BLaER1 (cell line): ENCODE results near the gene UGT1A4.

Source experiments
- H3K27ac ChIP-seq: shearing (Covaris generic); formaldehyde crosslinking; 2 replicates; pipeline ENCODE4 v1.8.1; 2022
- H3K27me3 ChIP-seq: shearing (Covaris generic); formaldehyde crosslinking; 2 replicates; pipeline ENCODE4 v1.8.1; 2022
- H3K36me3 ChIP-seq: shearing (Covaris generic); formaldehyde crosslinking; 2 replicates; pipeline ENCODE4 v1.8.1; 2022
- H3K4me1 ChIP-seq: shearing (Covaris generic); formaldehyde crosslinking; 2 replicates; pipeline ENCODE4 v1.8.1; 2022
- H3K4me2 ChIP-seq: shearing (Covaris generic); formaldehyde crosslinking; 2 replicates; pipeline ENCODE4 v1.8.1; 2022
- H3K4me3 ChIP-seq: shearing (Covaris generic); formaldehyde crosslinking; 2 replicates; pipeline ENCODE4 v1.8.1; 2022
- H3K9ac ChIP-seq: shearing (Covaris generic); formaldehyde crosslinking; 2 replicates; pipeline ENCODE4 v1.8.1; 2022
- H3K9me3 ChIP-seq: shearing (Covaris generic); formaldehyde crosslinking; 2 replicates; pipeline ENCODE4 v1.8.1; 2022
- H4K20me1 ChIP-seq: shearing (Covaris generic); formaldehyde crosslinking; 2 replicates; pipeline ENCODE4 v1.8.1; 2022
- Cebpa-rat ChIP-seq: shearing (Covaris generic); IDR thresholded peaks from 2 replicates; pipeline ENCODE4 v1.8.1; 2022

Gene UGT1A4

GRCh38 chr2:233779722-233780121 is 61.2 kb downstream of the UGT1A4 start:
- Histone ChIP-seq H4K20me1 (no peaks in the 10 kb centered on the region), H3K36me3 (no peaks in the 10 kb centered on the region), H3K4me1 (peaks cover 3% of the 10 kb centered on the region), H3K4me2 (no peak overlapping the region), H3K9ac (no peak overlapping the region), H3K4me3 (no peak overlapping the region), H3K27me3 (no peaks in the 10 kb centered on the region), H3K9me3 (peaks cover 37% of the 10 kb centered on the region), H3K27ac (no peak overlapping the region)
- no peak for TF ChIP-seq Cebpa-rat

- H3K4me2 ChIP-seq: no peak overlapping the region
- H3K4me1 ChIP-seq: peaks cover 14% of the 10 kb centered on the region
- no peak overlapping the region for H3K4me3 ChIP-seq
- H3K27me3 ChIP-seq: no peaks in the 10 kb centered on the region
- no peak for TF ChIP-seq Cebpa-rat
- no peak overlapping the region for H3K9ac ChIP-seq
- no peak overlapping the region for H3K27ac ChIP-seq
- H3K9me3 ChIP-seq: peaks cover 35% of the 10 kb centered on the region
- no peaks in the 10 kb centered on the region for H3K36me3 ChIP-seq
- no peaks in the 10 kb centered on the region for H4K20me1 ChIP-seq
Observed at GRCh38 chr2:233780771-233781170, 62.2 kb downstream of the UGT1A4 start.

GRCh38 chr2:233789554-233789953 is 71.0 kb downstream of the UGT1A4 start:
- Histone ChIP-seq H3K27ac (no peak overlapping the region), H3K27me3 (no peaks in the 10 kb centered on the region), H3K4me3 (no peak overlapping the region), H3K4me2 (no peak overlapping the region), H4K20me1 (no peaks in the 10 kb centered on the region), H3K4me1 (peaks cover 18% of the 10 kb centered on the region), H3K9ac (no peak overlapping the region), H3K36me3 (no peaks in the 10 kb centered on the region), H3K9me3 (peaks cover 21% of the 10 kb centered on the region)
- TF ChIP-seq Cebpa-rat: no peak

GRCh38 chr2:233791151-233791882 is 72.8 kb downstream of the UGT1A4 start:
- Histone ChIP-seq H3K4me1 (0 out of 2 replicates have a peak, but pooled peaks cover 5% of the 10 kb centered on the region), H3K27me3 (no peaks in the 10 kb centered on the region), H3K4me3 (no peak overlapping the region), H3K9ac (no peak overlapping the region), H3K27ac (no peak overlapping the region), H3K36me3 (no peaks in the 10 kb centered on the region), H3K4me2 (no peak overlapping the region), H3K9me3 (peaks cover 8% of the 10 kb centered on the region), H4K20me1 (no peaks in the 10 kb centered on the region)
- no peak for TF ChIP-seq Cebpa-rat

- Histone ChIP-seq H3K27me3 (no peaks in the 10 kb centered on the region), H3K4me2 (no peak overlapping the region), H3K4me3 (no peak overlapping the region), H3K9ac (no peak overlapping the region), H3K4me1 (0 out of 2 replicates have a peak, but pooled peaks cover 5% of the 10 kb centered on the region), H3K9me3 (peaks cover 2% of the 10 kb centered on the region), H4K20me1 (no peaks in the 10 kb centered on the region), H3K27ac (no peak overlapping the region), H3K36me3 (no peaks in the 10 kb centered on the region)
- TF ChIP-seq Cebpa-rat: no peak
Observed at GRCh38 chr2:233791883-233792329, 73.4 kb downstream of the UGT1A4 start.

- no peak overlapping the region for H3K4me3 ChIP-seq
- TF ChIP-seq Cebpa-rat: no peak
- no peak overlapping the region for H3K9ac ChIP-seq
- H4K20me1 ChIP-seq: no peaks in the 10 kb centered on the region
- H3K36me3 ChIP-seq: no peaks in the 10 kb centered on the region
- H3K27me3 ChIP-seq: no peaks in the 10 kb centered on the region
- H3K4me2 ChIP-seq: no peak overlapping the region
- no peaks in the 10 kb centered on the region; the same call in 1 of the 2 replicates for H3K9me3 ChIP-seq
- 0 out of 2 replicates have a peak, but pooled peaks cover 5% of the 10 kb centered on the region for H3K4me1 ChIP-seq
- H3K27ac ChIP-seq: no peak overlapping the region
Observed at GRCh38 chr2:233792720-233793119, 74.2 kb downstream of the UGT1A4 start.

GRCh38 chr2:233793465-233794127 is 75.1 kb downstream of the UGT1A4 start:
- TF ChIP-seq Cebpa-rat: no peak
- Histone ChIP-seq H3K4me3 (no peak overlapping the region), H3K27ac (no peak overlapping the region), H3K4me2 (no peak overlapping the region), H3K4me1 (0 out of 2 replicates have a peak, but pooled peaks cover 5% of the 10 kb centered on the region), H4K20me1 (no peaks in the 10 kb centered on the region), H3K36me3 (no peaks in the 10 kb centered on the region), H3K9ac (no peak overlapping the region), H3K9me3 (no peaks in the 10 kb centered on the region; the same call in 1 of the 2 replicates), H3K27me3 (no peaks in the 10 kb centered on the region)

GRCh38 chr2:233794128-233794658 is 75.7 kb downstream of the UGT1A4 start:
- Histone ChIP-seq H3K9ac (no peak overlapping the region), H3K9me3 (no peaks in the 10 kb centered on the region; the same call in 1 of the 2 replicates), H3K4me1 (0 out of 2 replicates have a peak, but pooled peaks cover 5% of the 10 kb centered on the region), H3K27me3 (no peaks in the 10 kb centered on the region), H3K4me2 (no peak overlapping the region), H3K27ac (no peak overlapping the region), H3K36me3 (no peaks in the 10 kb centered on the region), H4K20me1 (no peaks in the 10 kb centered on the region), H3K4me3 (no peak overlapping the region)
- TF ChIP-seq Cebpa-rat: no peak

GRCh38 chr2:233795735-233796171 is 77.2 kb downstream of the UGT1A4 start:
- Histone ChIP-seq H3K4me1 (no peaks in the 10 kb centered on the region), H3K27ac (no peak overlapping the region), H3K4me3 (no peak overlapping the region), H3K27me3 (no peaks in the 10 kb centered on the region), H4K20me1 (no peaks in the 10 kb centered on the region), H3K4me2 (no peak overlapping the region), H3K9me3 (no peaks in the 10 kb centered on the region; the same call in 1 of the 2 replicates), H3K9ac (no peak overlapping the region), H3K36me3 (no peaks in the 10 kb centered on the region)
- TF ChIP-seq Cebpa-rat: no peak

- no peak overlapping the region for H3K4me3 ChIP-seq
- TF ChIP-seq Cebpa-rat: no peak
Observed at GRCh38 chr2:233796254-233796653, 77.7 kb downstream of the UGT1A4 start.

More at GRCh38 chr2:233796254-233796653, 77.7 kb downstream of the UGT1A4 start:
- no peaks in the 10 kb centered on the region for H4K20me1 ChIP-seq
- H3K9me3 ChIP-seq: no peaks in the 10 kb centered on the region; the same call in 1 of the 2 replicates
- no peak overlapping the region for H3K9ac ChIP-seq
- H3K36me3 ChIP-seq: no peaks in the 10 kb centered on the region
- H3K4me2 ChIP-seq: no peak overlapping the region
- no peak overlapping the region for H3K27ac ChIP-seq
- H3K4me1 ChIP-seq: peaks cover 4% of the 10 kb centered on the region
- H3K27me3 ChIP-seq: no peaks in the 10 kb centered on the region
